NCI-H1436 (cell line): ENCODE results near the gene ABHD1.

Source experiments
- DNase-seq: peaks from one replicate; lab custom pipeline; 2025; lab: John Stamatoyannopoulos, UW

Gene ABHD1

GRCh38 chr2:27086724-27087593 is 36.7 kb upstream of the ABHD1 start, which contains the start of gene KHK:
KHK (plus strand) TSS chr2:27086772; CDS start chr2:27087260, 488 bp downstream.
- DNase-seq: peak; percentile 33

GRCh38 chr2:27087823-27088410 is 35.7 kb upstream of the ABHD1 start:
- no peak for DNase-seq

GRCh38 chr2:27088634-27089033 is 35.0 kb upstream of the ABHD1 start:
- no peak for DNase-seq

- DNase-seq: no peak
These were observed 34.3 kb upstream of the ABHD1 start for GRCh38 chr2:27089111-27089954.

- DNase-seq: no peak
These were observed 31.6 kb upstream of the ABHD1 start for GRCh38 chr2:27091746-27092695.

GRCh38 chr2:27092696-27093429 is 30.8 kb upstream of the ABHD1 start:
- DNase-seq: no peak

- no peak for DNase-seq
These were observed 29.9 kb upstream of the ABHD1 start for GRCh38 chr2:27093430-27094352.

- DNase-seq: no peak
These were observed 29.1 kb upstream of the ABHD1 start for GRCh38 chr2:27094353-27094984.

GRCh38 chr2:27095427-27095744 is 28.2 kb upstream of the ABHD1 start:
- no peak for DNase-seq

- no peak for DNase-seq
These were observed 27.6 kb upstream of the ABHD1 start for GRCh38 chr2:27095745-27096651.

- no peak for DNase-seq
These were observed 26.8 kb upstream of the ABHD1 start for GRCh38 chr2:27096748-27097297.

GRCh38 chr2:27097341-27097740 is 26.3 kb upstream of the ABHD1 start:
- DNase-seq: no peak

GRCh38 chr2:27099334-27099955 is 24.2 kb upstream of the ABHD1 start:
- DNase-seq: no peak

- DNase-seq: no peak
These were observed 23.6 kb upstream of the ABHD1 start for GRCh38 chr2:27100036-27100435.

- DNase-seq: no peak
These were observed 21.3 kb upstream of the ABHD1 start for GRCh38 chr2:27102329-27102728.

- no peak for DNase-seq
These were observed 17.6 kb upstream of the ABHD1 start for GRCh38 chr2:27105981-27106380.

- DNase-seq: no peak
These were observed 15.4 kb upstream of the ABHD1 start for GRCh38 chr2:27108221-27108620.
